Activated T-cell treated with anti-CD3 and anti-CD28 coated beads, Interleukin-2, amount 50 U/mL, for 48 hours (primary cell): ENCODE results near the gene RPS6KA3.

Source experiments
- DNase-seq, 2 experiments: peaks; one replicate each; pipeline ENCODE4 v3.0.0-alpha.2; 2020

RPS6KA3 gene

DNA sequence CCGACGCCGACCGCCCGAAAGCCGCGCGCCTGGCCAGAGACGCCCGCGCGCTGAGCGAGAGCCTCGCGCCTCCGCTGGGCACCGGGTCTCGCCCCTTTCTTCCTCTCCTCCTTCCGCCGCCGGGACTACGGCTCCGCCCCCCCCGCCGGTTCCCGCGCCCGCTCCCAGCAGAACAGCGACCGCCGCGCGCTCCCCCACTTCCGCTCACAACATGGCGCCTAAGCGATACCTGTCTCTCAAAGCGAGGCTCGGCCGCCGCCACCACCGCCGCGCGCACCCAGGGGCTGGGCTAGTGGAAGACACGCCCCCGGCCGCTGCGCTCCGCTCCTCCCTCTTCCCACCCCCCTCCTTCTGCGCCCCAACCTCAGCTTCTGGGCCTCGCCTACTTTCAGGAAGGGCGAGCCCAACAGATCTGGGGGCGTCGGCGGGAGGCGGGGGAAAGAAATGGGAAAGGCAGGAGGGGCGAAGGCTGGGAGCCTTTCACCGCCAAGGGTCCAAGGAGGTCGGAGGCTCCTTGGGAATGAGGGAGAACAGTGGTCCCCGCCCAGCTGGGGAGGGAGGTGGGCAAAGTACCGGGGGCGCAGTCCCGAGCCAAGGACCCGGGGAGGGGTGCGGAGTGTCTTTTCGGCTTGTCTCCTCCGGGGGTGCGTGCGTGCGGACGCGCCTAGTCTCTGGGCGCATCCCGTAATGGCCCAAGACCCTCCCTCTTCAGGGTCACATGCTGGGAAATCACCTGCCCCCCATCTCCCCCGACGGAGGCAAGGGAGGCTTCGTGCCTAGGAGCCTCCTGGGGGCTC is at the start of gene RPS6KA3:
TSS of gene RPS6KA3 (minus strand) at position 100 of the 797 bp plus-strand sequence. CDS start 277 bp downstream, outside the sequence.
- DNase-seq = peak; percentile 87 to 91

- no peak for DNase-seq
Measured at GRCh38 chrX:20315140-20315539, 48.4 kb upstream of the RPS6KA3 start.

DNA sequence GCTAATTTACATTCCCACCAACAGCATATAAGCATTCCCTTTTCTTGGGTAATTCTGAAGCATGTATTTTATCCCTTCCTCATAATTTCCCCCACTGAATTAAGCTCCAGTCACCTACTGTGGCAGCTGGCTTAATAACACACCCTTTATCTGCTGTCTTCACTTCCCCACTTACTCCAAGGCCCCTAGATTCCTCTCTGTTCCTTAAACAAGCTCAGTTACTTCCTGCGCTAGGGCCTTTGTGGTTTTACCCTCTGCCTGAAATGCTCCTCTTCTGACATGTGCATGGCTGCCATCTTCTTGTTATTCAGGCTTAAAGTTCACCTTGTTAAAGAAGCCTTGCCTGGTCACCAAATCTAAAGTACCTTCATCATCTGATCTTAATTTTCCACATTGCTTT is 47.2 kb upstream of the RPS6KA3 start:
- DNase-seq = no peak

DNA sequence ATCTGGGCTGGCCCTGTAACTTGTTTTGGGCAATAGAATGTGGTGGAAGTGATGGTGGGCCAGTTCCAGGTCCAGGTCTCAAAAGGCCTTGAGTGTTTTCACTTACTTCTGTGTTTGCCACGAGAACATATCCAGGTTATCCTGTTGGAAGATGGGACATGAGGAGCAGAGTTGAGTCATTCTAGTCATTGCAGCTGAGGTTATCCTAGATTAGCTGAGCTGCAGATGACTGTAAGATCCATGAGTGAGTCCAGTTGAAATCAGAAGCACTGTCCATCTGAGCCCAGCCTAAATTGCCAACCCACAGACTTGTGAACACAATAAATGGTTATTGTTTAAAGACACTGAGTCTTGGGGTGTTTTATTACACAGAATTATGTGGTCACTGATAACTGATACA is 45.3 kb upstream of the RPS6KA3 start:
- DNase-seq = no peak

DNA sequence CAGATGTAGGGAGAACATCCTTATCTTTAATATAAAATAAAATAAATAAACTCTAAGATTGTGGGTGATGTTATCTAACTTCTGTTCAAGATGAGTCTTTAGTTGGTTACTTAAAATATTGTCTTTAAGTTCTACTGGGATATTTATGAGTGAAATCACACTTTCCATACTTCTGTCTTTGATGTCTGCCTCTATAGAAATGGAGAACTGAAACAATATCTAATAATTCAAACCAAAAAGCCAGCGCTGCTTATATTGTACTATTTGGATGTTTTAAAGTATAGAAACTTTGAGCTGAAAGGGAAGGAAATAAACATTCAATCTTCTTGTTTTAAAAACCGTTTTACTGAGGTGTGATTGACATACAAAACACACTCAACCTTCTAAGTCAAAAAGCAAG is 44.8 kb upstream of the RPS6KA3 start:
- DNase-seq = no peak

- DNase-seq = no peak
Measured at GRCh38 chrX:20309806-20310205, 43.1 kb upstream of the RPS6KA3 start.

DNA sequence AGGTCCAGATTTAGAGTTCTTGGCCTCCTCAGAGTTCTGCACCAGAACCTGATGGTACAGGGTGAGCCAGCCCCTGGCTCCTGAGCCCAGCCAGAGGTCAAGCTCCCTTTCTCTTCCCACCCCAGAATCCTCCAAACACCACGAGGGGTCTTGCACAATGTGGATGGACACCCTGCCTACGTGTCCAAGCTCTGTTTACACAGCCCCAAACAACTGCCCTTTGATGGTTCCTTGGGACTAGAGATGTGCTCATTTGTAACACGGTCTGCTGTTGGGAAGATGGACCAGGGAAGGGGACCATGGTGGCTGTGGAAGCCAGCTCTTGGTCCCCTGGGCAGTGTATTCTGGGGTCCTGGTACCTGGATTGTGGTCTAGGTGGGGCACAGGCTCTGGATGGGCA is 40.0 kb upstream of the RPS6KA3 start:
- DNase-seq = no peak

DNA sequence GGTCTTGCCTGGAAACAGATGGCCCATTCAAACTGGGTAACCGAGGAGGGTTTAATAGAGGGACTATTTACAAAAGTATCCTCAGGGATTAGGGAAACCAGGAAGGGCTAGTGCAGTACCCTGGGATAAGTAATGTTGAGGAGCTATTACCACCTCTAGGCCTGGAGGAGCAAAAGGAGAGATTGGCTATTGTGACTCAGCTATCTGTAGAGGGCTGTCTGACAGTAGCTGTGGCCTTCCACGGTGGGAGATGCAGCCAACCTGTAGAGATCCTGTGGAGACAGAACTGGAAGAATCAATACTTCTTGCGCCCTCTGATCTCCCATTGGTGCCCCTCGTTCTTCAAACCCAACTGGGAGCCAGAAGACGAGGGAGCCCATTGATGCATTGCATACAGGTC is 34.1 kb upstream of the RPS6KA3 start:
- DNase-seq = peak; percentile 20 to 22

DNA sequence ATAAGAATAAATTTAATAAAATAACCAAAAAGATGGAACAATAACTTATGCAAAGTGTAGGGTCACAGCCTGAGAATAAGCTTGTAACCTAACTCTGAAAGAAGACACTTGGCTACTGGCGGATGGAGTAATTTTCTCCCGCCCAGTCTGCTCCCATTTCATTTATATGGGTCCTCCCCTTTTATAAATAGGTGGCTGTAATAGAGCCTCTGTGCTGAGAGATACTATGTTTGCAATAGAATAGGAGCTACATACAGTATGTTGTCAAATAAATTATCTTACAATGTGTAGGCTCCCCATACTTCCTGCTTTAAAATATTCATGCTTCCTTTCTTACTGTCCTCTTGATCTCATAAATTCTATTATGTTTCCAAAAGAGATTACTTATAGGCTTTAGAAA is 28.2 kb upstream of the RPS6KA3 start:
- no peak for DNase-seq

DNA sequence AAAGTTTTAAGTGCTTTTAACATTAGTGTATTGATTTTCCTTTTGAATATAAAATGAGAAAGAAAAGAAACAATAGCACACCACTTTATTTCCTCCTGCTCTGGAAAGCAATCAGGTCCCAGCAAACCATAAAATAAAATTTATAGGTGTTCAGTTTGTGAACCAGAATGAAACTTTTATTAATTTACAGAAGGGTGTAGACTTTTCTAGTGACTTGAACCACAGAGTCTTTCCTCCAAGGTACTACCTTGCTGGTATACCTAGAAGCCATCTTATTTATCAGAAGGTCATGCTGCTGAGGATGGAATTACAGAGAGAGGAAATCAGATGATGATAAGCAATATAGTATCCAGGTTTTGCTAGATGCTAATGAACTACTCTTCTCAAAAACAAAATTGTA is 27.6 kb upstream of the RPS6KA3 start:
- DNase-seq = no peak

GRCh38 chrX:20285511-20285910 is 18.8 kb upstream of the RPS6KA3 start:
- no peak for DNase-seq

- DNase-seq = no peak
Measured at GRCh38 chrX:20284992-20285391, 18.3 kb upstream of the RPS6KA3 start.

- no peak for DNase-seq
Measured at GRCh38 chrX:20284444-20284843, 17.7 kb upstream of the RPS6KA3 start.

GRCh38 chrX:20280938-20281337 is 14.2 kb upstream of the RPS6KA3 start:
- no peak for DNase-seq

- DNase-seq = no peak
Measured at GRCh38 chrX:20274121-20274520, 7.4 kb upstream of the RPS6KA3 start.

GRCh38 chrX:20271730-20272129 is 5.0 kb upstream of the RPS6KA3 start:
- no peak for DNase-seq

- no peak for DNase-seq
Measured at GRCh38 chrX:20271186-20271585, 4.5 kb upstream of the RPS6KA3 start.

DNA sequence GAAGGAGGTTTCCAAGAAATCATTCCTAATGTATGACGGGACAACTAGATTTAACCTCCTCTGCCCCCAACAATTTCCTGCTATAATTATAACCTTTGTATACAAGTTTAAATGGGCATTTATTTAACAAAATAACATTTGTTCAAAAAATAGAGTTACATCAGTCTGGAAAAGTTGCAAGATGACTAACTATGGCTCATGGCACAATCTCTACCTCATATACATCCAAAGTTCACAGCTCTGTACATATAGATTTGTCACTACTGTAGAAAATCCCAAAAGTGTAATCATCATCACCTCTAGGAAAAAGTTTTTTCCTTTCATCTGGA is 3.8 kb upstream of the RPS6KA3 start:
- DNase-seq = no peak

DNA sequence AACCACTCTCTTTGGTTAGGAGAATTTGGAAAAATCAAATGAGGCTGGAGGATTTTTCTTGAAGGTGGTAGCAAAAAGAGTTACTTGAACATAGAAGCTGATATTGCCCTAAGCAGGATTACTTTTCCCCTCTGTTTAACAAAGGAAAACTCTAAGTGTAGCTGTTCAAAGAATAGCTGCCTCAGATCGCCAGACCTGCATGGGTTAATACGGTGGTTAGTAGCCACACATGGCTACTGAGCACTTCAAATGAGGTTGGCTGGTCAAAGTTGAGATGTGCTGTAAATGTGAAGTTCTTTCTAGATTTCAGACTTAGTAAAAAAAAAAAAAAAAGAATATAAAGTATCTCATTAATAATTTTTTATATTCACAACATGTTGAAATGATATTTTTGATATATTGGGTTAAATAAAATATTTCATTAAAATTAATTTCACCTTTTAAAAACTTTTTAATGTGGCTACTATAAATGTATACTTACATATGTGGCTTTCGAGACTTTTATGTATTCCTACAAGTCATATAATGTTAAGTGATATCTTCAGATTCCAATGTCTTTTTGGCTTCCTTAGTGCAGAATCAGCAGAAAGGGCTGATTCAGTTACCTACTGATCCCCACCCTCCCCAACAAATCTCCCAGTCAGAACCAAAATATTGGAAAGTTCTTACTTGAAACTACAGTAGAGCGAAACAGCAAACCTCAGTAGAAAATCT is 3.3 kb upstream of the RPS6KA3 start:
- no peak for DNase-seq

DNA sequence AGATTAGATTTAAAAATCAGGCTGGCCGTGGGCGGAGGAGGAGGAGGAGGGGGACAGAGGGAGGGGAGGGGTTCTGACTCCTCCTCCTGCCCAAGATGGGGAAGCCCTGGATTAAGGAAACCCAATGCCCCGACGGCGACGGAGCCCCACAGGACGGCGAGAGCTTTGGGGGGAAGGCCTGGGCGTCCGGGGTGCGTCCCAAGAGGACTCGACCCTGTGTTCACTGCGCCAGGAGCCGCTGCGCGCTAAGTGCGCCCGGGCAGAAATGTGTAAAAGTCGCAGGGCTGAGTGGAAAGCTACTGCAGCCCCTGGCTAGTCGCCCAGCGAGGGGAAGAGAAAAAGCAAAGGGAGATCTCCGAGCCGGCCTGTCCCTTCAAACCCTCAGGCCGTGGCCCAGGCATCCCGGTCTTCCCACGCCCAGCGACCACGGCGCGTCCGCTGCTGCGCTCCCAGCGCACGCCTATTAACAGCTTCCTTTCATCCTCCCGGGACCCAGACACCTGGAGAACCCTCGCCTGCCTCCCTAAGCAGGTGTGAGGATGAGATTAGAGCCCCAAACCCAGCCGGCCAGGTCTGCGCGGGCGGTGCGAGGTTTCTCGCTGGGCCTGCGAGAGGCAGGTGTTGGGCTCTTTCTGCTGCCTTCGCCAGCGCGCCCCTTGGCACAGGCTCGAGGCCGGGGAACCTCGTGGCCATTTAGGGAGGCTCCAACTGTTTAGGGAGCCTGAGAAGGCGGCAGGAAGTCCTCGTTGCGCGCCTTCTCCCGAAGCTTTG is 1.4 kb upstream of the RPS6KA3 start:
- peak; percentile 24 to 29 for DNase-seq

- DNase-seq = no peak
Measured at GRCh38 chrX:20267607-20267930, 860 bp upstream of the RPS6KA3 start.

- peak; percentile 43 to 56 for DNase-seq
Measured at GRCh38 chrX:20265726-20266681, 705 bp downstream of the RPS6KA3 start.
